Epithelial cell of esophagus (primary cell): ENCODE measurements around the gene COPS2.

ENCODE experiments used
- DNase-seq: peaks from one replicate; pipeline ENCODE4 v3.0.0; 2010; ENCODE audit warnings: low read depth
- H3K4me3 ChIP-seq: 2 replicates; pipeline ENCODE4 v1.5.1; 2011; ENCODE audit warnings: mild to moderate bottlenecking, low read length, control low read depth
- TF ChIP-seq, protein P1 (sequence below): IDR thresholded peaks from 2 replicates; pipeline ENCODE4 v1.5.1; 2011; ENCODE audit warnings: low read depth, mild to moderate bottlenecking, low read length, control low read depth, inconsistent platforms; ENCODE audit not compliant: insufficient read depth; ENCODE audit errors: missing control alignments

COPS2 gene

DNA sequence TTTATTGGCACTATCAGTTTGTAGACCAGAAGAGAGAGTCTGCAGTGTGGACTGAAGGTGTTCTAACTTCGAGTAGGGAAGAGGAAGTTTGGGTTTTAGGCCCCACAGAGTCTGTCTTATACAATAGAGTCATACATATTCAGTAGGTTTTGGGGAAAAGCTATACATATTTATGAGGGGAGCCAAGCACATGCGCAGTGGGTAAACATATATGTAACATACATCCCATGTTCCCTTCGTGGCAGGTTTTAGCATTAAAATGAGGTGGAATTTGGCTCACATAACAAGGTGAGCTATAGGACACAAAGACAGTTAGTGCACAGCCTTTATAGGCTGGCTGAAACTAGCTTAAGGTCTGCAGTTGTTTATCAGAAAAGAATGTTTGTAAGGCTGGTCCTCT is 19.5 kb upstream of the COPS2 start:
- H3K4me3 ChIP-seq = no peak overlapping the region
- DNase-seq = no peak
- TF ChIP-seq, protein P1, sequence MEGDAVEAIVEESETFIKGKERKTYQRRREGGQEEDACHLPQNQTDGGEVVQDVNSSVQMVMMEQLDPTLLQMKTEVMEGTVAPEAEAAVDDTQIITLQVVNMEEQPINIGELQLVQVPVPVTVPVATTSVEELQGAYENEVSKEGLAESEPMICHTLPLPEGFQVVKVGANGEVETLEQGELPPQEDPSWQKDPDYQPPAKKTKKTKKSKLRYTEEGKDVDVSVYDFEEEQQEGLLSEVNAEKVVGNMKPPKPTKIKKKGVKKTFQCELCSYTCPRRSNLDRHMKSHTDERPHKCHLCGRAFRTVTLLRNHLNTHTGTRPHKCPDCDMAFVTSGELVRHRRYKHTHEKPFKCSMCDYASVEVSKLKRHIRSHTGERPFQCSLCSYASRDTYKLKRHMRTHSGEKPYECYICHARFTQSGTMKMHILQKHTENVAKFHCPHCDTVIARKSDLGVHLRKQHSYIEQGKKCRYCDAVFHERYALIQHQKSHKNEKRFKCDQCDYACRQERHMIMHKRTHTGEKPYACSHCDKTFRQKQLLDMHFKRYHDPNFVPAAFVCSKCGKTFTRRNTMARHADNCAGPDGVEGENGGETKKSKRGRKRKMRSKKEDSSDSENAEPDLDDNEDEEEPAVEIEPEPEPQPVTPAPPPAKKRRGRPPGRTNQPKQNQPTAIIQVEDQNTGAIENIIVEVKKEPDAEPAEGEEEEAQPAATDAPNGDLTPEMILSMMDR = no peak

DNA sequence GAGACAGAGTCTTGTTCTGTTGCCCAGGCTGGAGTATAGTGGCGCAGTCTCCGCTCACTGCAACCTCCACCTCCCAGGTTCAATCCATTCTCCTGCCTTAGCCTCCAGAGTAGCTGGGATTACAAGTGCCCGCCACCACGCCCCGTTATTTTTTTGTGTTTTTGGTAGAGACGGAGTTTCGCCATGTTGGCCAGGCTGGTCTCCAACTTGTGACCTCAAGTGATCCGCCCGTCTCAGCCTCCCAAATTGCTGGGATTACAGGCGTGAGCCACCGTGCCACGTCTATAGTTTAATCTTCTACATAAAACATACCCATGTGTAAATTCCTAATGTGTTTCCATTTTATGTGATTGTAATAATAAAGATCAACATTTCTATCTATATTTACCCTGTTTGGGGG is 16.4 kb upstream of the COPS2 start:
- no peak for DNase-seq
- TF ChIP-seq, protein P1 = no peak
- no peak overlapping the region for H3K4me3 ChIP-seq

DNA sequence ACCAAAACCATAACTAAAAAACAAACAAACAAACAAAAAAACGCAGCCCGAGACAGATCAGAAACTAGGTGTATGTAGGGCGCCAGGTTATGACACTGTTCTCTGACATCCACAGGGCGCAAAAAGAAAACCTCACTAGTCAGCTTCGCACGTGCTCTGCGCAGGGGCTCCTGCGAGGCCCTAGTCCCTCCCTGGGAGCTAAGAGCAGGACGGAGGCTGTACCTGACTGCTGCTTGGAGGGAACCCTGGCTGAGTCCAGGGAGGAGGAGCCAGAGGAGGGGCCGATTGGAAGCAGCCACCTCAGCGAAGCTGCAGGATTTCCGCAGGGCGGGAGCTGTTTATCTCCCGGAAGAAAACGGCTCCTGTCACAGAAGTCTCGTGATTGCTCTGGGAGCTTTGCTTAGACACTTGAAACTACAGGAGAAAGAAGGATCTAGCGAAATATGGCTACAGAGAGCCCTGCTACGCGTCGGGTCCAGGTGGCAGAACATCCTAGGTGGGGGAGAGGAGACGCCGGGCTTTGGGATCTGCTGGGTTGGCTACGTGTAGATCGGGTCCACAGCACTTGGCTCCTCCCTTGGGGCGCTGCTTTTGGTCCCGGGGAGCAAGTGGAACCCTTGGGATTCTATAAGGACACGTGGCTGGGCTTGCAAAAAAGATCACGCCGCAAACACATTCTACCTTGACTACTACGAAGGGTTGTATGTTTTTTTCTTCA is 14.6 kb upstream of the COPS2 start, which contains the start of gene GALK2:
Gene GALK2, plus strand, starts transcription at position 368 of the 718 bp plus-strand sequence. Its CDS starts 76 bp downstream, at position 444.
- TF ChIP-seq, protein P1 = no peak
- DNase-seq = peak; percentile 94
- H3K4me3 ChIP-seq = peak within 1 kb of the TSS; percentile 82

DNA sequence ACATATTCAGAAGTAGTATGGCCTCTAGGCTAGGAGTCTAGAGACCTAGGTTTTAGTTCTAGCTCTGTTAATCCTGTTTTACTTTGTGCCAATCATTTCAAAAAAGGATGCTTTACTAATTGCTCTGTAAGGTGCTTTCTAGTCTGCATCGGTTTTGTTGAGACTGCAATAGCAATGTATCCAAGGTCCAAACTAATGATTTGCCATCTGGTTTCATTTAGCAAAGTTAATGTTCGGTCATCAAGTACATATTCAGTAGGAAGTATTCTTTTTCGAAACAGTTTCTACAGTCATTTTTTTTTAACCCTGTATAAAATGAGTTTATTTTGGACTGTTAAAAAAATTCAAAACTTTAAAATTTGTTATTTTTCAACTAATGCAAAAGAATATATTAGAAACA is 12.6 kb upstream of the COPS2 start:
- H3K4me3 ChIP-seq = no peak overlapping the region
- TF ChIP-seq, protein P1 = no peak
- no peak for DNase-seq

DNA sequence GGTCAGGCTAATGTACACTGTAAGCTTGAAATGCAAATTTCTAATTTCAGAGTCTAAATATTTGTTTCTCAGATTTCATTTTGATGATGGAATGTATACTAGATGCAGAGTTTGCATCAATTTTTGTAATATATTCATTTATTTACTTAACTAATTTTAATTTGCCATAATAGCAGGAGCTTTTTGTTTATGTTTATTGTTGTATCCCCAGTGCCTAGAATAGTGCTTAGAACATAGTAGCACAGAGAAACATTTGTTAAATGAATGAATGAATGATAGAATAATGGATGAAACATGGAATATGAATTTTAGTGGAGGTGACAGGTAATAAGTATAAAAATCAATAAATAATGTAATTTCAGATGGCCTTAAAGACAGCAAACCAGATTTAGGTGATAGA is 9.5 kb upstream of the COPS2 start:
- TF ChIP-seq, protein P1 = no peak
- H3K4me3 ChIP-seq = no peak overlapping the region
- no peak for DNase-seq

DNA sequence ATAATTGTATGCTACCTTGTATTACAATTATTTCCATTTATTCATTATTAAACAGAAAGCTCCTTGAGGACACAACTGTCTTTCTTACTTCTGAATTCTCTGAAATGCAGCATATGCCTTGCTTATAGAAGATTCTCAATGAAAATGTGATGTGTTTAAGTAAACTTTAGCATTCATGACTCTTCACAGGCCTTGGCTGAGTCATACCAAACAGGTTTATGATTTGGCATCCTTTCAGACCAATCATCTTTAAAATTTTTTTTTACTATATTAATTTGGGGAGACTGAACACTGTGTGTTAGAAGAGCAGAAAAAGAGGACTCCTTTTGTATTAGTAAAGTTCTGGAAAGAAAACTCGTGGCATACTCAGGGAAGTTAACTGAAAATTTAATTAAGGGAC is 8.3 kb upstream of the COPS2 start:
- DNase-seq = peak; percentile 69
- H3K4me3 ChIP-seq = no peak overlapping the region
- TF ChIP-seq, protein P1 = no peak
